HG03066 (cell line): ENCODE data around the gene TOMM34.

Source experiments
- ATAC-seq: cut with Tn5 transposase; IDR thresholded peaks from one replicate; pipeline ENCODE4 v1.9.1; 2021; ENCODE audit warnings: low read depth; ENCODE audit not compliant: unreplicated experiment

Gene TOMM34

DNA sequence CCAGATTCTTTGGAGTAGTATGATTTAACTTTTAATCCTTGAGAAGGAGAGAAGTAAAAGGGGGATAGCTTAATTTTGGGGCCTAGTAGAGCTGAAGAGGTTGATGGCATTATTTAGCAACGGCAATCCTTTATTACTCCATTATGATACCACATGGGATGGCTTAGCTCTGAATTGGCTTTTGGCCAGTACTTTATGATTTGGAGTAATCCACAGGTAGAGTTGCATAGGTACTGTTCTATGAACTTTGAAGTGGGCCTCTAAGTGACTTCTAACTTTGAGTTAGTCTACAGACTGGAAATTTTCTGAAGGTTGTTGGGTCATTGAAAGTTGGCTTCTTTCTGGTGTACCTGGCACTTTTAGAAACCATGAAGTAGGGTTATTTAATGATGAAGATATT is 63.1 kb downstream of the TOMM34 start:
- ATAC-seq, result no peak

DNA sequence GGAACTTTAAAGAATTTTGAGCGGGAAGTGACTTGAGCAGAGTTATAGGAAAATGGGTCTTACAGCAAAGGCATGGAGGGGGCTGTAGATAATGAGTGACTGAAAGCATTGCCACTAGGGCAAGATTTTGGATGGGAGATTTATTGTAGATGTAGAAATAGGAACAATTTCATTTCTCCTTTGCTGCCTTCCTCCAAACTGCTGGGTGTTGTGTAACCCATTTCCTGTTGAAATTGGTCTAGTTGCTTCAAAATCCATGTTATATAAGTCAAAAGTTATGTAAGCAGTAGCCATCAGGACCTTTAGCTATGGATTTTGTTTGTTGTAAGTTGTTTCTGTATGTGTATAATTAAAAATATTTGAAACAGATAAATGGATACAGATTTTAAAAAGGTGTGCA is 63.6 kb downstream of the TOMM34 start:
- no peak for ATAC-seq

DNA sequence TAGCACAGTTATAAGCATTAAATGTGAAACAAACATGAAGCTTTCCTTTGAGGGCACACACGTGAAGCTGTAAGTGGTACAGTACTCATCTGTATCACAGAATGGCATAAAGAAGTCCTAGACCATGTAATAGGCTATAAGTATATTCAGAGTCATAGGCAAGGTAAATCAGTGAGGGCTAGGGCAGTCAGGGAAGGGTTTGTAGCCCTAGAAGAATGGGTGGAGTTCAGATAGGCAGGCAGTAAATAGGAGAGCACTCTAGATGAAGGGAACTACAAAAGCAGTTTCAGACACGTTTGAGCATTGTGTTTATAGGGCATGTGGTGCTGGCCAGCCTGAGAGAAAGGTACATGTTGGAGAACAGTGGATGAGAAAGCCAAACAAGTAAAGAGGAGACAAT is 65.2 kb downstream of the TOMM34 start:
- ATAC-seq, result no peak
